Breast epithelium (tissue), 4 donors: ENCODE measurements around the gene STARD3. TPM values are rescaled to one million over a fixed set of nuclear protein-coding genes. Genes with fewer than 3 reads are reported as not detected.

Experiments
- DNase-seq, 2 donors: peaks; one replicate each; pipeline ENCODE4 v3.0.0-alpha.2; 2019; ENCODE audit warnings: low spot score in 2 of 2
- H3K27ac ChIP-seq, 2 donors: fragments of 200-600 bp; sonication (generic) in 1 of 2; one replicate each; pipeline ENCODE4 v1.5.1; 2016 to 2019; ENCODE audit warnings: mild to moderate bottlenecking in 1 of 2
- H3K27me3 ChIP-seq, 2 donors: fragments of 200-600 bp; sonication (generic) in 1 of 2; one replicate each; pipeline versions ENCODE4 v1.5.1 to v1.6.0; 2017 to 2019; ENCODE audit warnings: control low read depth in 1 of 2, mild to moderate bottlenecking in 1 of 2
- H3K36me3 ChIP-seq: fragments of 200-600 bp; one replicate; pipeline ENCODE4 v1.5.1; 2019
- H3K4me1 ChIP-seq, 2 donors: fragments of 200-600 bp; sonication (generic); one replicate each; pipeline ENCODE4 v1.5.1; 2016 to 2019; ENCODE audit warnings: control low read depth in 1 of 2
- H3K4me3 ChIP-seq, 3 donors: fragments of 200-600 bp; sonication (generic); 1 replicate in 2 of 3; 2 replicates in 1 of 3; pipeline ENCODE4 v1.5.1; 2016 to 2019; ENCODE audit warnings: mild to moderate bottlenecking in 3 of 3, moderate library complexity in 2 of 3
- H3K9me3 ChIP-seq, 2 donors: fragments of 200-600 bp; sonication (generic) in 1 of 2; one replicate each; pipeline ENCODE4 v1.5.1; 2016 to 2019; ENCODE audit warnings: control low read depth in 1 of 2
- POLR2A ChIP-seq: fragments of 450-650 bp; IDR thresholded peaks from one replicate; pipeline ENCODE4 v1.6.1; 2016; ENCODE audit warnings: antibody characterized with exemption, mild to moderate bottlenecking, moderate library complexity
- POLR2AphosphoS5 ChIP-seq, 3 donors: sonication (generic); formaldehyde crosslinking; IDR thresholded peaks; one replicate each; pipeline ENCODE4 v1.6.1; 2017; ENCODE audit warnings: antibody characterized with exemption in 3 of 3
- intact Hi-C: fragments of 100-400 bp; cut with DNase I; formaldehyde crosslinking; loops from one replicate; pipeline ENCODE4 v1.15.1; 2023; ENCODE audit warnings: low total_unique reads
- total RNA-seq, 3 donors: library from RNA; depleted of rRNA; stranded (reverse); fragments of >200 nt; gene quantifications; one replicate each; pipeline ENCODE4 v1.1.0, GENCODE V29; 2016
- TF ChIP-seq, protein P1 (sequence below), 3 donors: fragments of 450-650 bp; IDR thresholded peaks; one replicate each; pipeline ENCODE4 v1.5.1; 2016 to 2017; ENCODE audit warnings: antibody characterized with exemption in 3 of 3, mild to moderate bottlenecking in 3 of 3, moderate library complexity in 3 of 3

Gene STARD3
- total RNA-seq, 3 donors from 2014 or later = 37.0 to 43.9 (median 42.0) TPM

GRCh38 chr17:39658760-39659159 lies 21.8 kb downstream of the STARD3 start:
- Histone ChIP-seq H3K9me3 (no peaks in the 10 kb centered on the region), H3K4me3 (no peak overlapping the region), H3K4me1 (peaks cover 0 to 9% of the 10 kb centered on the region in 2 donors), H3K36me3 (peaks cover 6% of the 10 kb centered on the region), H3K27ac (peak overlapping the region; percentile 19 to 82), H3K27me3 (no peaks in the 10 kb centered on the region)
- no peak for DNase-seq
- intact Hi-C loops = no loop called here
- no peak for TF ChIP-seq POLR2AphosphoS5 (IDR thresholded peaks at IDR 0.05)
- TF ChIP-seq, protein P1, sequence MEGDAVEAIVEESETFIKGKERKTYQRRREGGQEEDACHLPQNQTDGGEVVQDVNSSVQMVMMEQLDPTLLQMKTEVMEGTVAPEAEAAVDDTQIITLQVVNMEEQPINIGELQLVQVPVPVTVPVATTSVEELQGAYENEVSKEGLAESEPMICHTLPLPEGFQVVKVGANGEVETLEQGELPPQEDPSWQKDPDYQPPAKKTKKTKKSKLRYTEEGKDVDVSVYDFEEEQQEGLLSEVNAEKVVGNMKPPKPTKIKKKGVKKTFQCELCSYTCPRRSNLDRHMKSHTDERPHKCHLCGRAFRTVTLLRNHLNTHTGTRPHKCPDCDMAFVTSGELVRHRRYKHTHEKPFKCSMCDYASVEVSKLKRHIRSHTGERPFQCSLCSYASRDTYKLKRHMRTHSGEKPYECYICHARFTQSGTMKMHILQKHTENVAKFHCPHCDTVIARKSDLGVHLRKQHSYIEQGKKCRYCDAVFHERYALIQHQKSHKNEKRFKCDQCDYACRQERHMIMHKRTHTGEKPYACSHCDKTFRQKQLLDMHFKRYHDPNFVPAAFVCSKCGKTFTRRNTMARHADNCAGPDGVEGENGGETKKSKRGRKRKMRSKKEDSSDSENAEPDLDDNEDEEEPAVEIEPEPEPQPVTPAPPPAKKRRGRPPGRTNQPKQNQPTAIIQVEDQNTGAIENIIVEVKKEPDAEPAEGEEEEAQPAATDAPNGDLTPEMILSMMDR (IDR thresholded peaks at IDR 0.05) = no peak
- no peak for TF ChIP-seq POLR2A

DNA sequence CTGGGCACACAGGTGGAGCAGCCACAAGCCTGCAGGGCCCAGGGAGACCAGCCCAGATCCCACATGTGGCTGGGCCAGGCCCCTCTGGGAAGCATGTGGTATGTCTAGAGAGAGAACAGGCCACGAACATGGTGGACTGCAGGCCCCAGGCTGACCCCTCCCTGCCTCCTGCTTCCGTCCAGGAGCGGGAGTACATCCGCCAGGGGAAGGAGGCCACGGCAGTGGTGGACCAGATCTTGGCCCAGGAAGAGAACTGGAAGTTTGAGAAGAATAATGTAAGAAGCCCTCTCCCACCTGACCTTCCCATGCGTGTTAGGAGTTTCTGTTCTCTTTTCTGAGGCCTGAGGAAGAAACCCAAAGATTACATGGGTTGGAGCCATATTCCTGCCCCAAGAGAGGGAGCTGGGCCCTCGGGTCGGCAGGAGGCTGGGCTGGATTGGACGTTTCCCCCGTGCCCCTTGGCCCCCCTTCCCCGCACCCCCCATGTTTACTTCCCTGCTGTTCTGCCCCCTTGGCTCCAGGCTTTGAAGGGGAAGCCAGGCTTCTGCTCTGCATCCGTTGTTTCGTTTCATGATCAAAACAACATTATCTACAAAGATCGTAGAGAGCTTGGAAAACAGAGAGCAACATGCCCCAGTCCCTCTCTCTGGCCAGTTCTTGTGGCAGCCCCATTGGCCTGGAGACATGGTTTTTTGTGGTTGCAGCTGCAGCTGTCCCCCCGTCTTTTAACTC lies 22.5 kb downstream of the STARD3 start:
- DNase-seq = no peak
- H3K9me3 ChIP-seq = no peaks in the 10 kb centered on the region
- TF ChIP-seq POLR2AphosphoS5 (IDR thresholded peaks at IDR 0.05) (no peak), POLR2A (no peak)
- TF ChIP-seq, protein P1 (IDR thresholded peaks at IDR 0.05) = no peak
- no peaks in the 10 kb centered on the region for H3K27me3 ChIP-seq
- H3K27ac ChIP-seq = peak overlapping the region; percentile 19 to 82
- H3K4me3 ChIP-seq = no peak overlapping the region
- H3K36me3 ChIP-seq = peaks cover 6% of the 10 kb centered on the region
- intact Hi-C loops = no loop called here
- peaks cover 0 to 14% of the 10 kb centered on the region in 2 donors for H3K4me1 ChIP-seq

DNA sequence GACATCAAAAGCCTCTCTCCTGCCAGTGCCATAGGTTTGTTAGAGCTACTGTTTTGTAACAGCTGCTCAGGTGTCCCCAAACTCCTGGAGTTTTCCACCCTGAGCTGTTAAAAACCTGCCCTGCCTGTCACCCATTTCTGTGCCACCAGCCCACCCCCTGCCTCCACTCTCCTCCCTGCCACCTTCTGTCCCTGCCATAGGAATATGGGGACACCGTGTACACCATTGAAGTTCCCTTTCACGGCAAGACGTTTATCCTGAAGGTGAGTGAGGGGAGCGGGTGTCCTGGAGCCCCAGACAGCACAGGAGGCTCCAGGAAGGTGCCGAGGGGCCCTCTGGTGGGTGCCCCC lies 23.0 kb downstream of the STARD3 start:
- H3K36me3 ChIP-seq = peaks cover 6% of the 10 kb centered on the region
- TF ChIP-seq POLR2A (no peak), POLR2AphosphoS5 (IDR thresholded peaks at IDR 0.05) (no peak)
- TF ChIP-seq, protein P1 (IDR thresholded peaks at IDR 0.05) = no peak
- H3K4me1 ChIP-seq = peaks cover 0 to 14% of the 10 kb centered on the region in 2 donors
- intact Hi-C loops = no loop called here
- no peaks in the 10 kb centered on the region for H3K27me3 ChIP-seq
- no peak overlapping the region for H3K4me3 ChIP-seq
- H3K27ac ChIP-seq = peak overlapping the region; percentile 9 to 82
- no peaks in the 10 kb centered on the region for H3K9me3 ChIP-seq
- no peak for DNase-seq

DNA sequence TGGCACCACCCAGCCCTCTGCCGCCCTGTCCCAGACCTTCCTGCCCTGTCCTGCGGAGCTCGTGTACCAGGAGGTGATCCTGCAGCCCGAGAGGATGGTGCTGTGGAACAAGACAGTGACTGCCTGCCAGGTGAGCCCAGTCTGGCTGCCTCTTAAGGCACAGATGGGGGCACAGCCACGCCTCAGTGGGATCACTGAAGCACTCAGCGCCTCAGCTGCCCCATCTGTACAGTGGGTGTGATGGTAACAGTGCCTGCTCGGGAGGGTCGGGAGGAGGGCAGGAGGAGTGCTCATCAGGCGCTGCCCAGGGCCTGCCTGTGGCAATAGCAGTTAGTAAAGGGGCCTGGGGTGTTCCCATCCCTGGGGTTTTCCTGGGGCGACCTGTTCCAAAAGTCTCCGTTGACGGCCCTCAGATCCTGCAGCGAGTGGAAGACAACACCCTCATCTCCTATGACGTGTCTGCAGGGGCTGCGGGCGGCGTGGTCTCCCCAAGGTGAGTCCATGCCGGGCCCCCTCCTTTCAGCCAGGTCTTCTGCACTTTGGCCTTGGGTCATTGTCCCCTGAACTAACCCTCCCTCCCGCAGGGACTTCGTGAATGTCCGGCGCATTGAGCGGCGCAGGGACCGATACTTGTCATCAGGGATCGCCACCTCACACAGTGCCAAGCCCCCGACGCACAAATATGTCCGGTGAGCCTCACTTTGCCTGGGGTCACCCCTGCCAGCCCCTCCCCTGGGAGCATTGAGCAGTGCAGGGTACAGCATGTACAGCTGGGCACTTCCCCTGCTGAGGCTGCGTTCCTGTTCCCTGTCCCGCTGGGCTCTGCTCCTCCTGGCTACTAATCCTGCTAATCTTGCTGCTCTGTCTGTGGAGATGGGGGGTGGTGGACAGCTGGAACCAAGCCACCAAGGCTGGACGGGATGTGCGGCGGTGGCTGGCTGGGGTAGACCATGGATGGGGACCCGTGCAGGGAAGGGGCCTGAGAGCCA lies 23.7 kb downstream of the STARD3 start:
- DNase-seq = no peak
- peaks cover 0 to 14% of the 10 kb centered on the region in 2 donors for H3K4me1 ChIP-seq

More for the DNA sequence above, 23.7 kb downstream of the STARD3 start:
- H3K27me3 ChIP-seq = no peaks in the 10 kb centered on the region
- no peaks in the 10 kb centered on the region for H3K9me3 ChIP-seq
- peak in 1 of 3 donors; percentile 24 for TF ChIP-seq POLR2AphosphoS5 (IDR thresholded peaks at IDR 0.05)
- TF ChIP-seq, protein P1 (IDR thresholded peaks at IDR 0.05) = no peak
- intact Hi-C loops = no loop called here
- peaks cover 6% of the 10 kb centered on the region for H3K36me3 ChIP-seq
- H3K4me3 ChIP-seq = peak overlapping the region in 1 of 3 donors; percentile 11
- H3K27ac ChIP-seq = peak overlapping the region; percentile 9 to 82
